AG09319 (cell line): ENCODE measurements around the gene MYO7A.
A peak's percentile ranks its signal among the peaks of the same experiment; 100 is the strongest.

Experiments
- DNase-seq: peaks from one replicate; pipeline ENCODE4 v3.0.0-alpha.2; 2010; ENCODE audit warnings: low read depth; ENCODE audit errors: extremely low read depth
- CTCF ChIP-seq: IDR thresholded peaks from 2 replicates; pipeline ENCODE4 v1.5.1; 2011; ENCODE audit warnings: low read depth, mild to moderate bottlenecking, inconsistent platforms, low read length, moderate library complexity

The MYO7A gene

GRCh38 chr11:77191429-77191822 is 63.4 kb downstream of the MYO7A start:
- no peak for TF ChIP-seq CTCF
- DNase-seq, result no peak

- peak; percentile 41 for TF ChIP-seq CTCF
- no peak for DNase-seq
Observed at GRCh38 chr11:77191823-77192495, 63.9 kb downstream of the MYO7A start.

GRCh38 chr11:77193167-77193566 is 65.1 kb downstream of the MYO7A start:
- no peak for TF ChIP-seq CTCF
- DNase-seq, result no peak

- DNase-seq, result no peak
- no peak for TF ChIP-seq CTCF
Observed at GRCh38 chr11:77193911-77194830, 66.1 kb downstream of the MYO7A start.

GRCh38 chr11:77195071-77195755 is 67.2 kb downstream of the MYO7A start:
- no peak for TF ChIP-seq CTCF
- no peak for DNase-seq

GRCh38 chr11:77196961-77197360 is 68.9 kb downstream of the MYO7A start:
- no peak for TF ChIP-seq CTCF
- no peak for DNase-seq
